RWPE1 (cell line): ENCODE results near the gene POP7.

Experiments
- CTCF ChIA-PET: fragments of 350-600 bp; sonication (Branson Sonifier 250); formaldehyde crosslinking; extraction: SDS; loops from one replicate; lab custom pipeline; 2021; lab: Yijun Ruan, JAX
- POLR2A ChIA-PET: fragments of 400-600 bp; formaldehyde crosslinking; extraction: SDS; loops from one replicate; lab custom pipeline; 2020; ENCODE audit warnings: antibody characterized with exemption; ENCODE audit not compliant: low non-redundant PET; lab: Yijun Ruan, JAX
- DNase-seq: peaks from one replicate; pipeline ENCODE4 v3.0.0; 2012; ENCODE audit warnings: low spot score
- H3K27ac ChIP-seq: fragments of 450-650 bp; 2 replicates; pipeline ENCODE4 v1.5.1; 2017
- CTCF ChIP-seq: fragments of 450-650 bp; conservative IDR thresholded peaks from 2 replicates; pipeline ENCODE4 v1.5.1; 2017; ENCODE audit warnings: low read depth, mild to moderate bottlenecking

POP7 gene

GRCh38 chr7:100686201-100686821 lies 19.6 kb upstream of the POP7 start:
- TF ChIP-seq CTCF, result no peak
- ChIA-PET CTCF (interaction anchor here (1.1 kb wide), 1 partner anchor 47 kb away, joined by 5 read pairs; no protein-coding TSS in a partner anchor), POLR2A (no interaction called here)
- DNase-seq, result no peak
- H3K27ac ChIP-seq, result peak overlapping the region; percentile 92

GRCh38 chr7:100686822-100687211 lies 19.1 kb upstream of the POP7 start:
- CTCF ChIA-PET, result no interaction called here
- no peak for DNase-seq
- no peak for TF ChIP-seq CTCF

GRCh38 chr7:100687261-100687660 lies 18.7 kb upstream of the POP7 start:
- no peak for DNase-seq
- POLR2A ChIA-PET, result interaction anchor here (0.6 kb wide), 1 partner anchor 7 kb away, joined by 3 read pairs; no protein-coding TSS in a partner anchor
- no peak for TF ChIP-seq CTCF
- H3K27ac ChIP-seq, result peak overlapping the region; percentile 85
- CTCF ChIA-PET, result interaction anchor here (1.0 kb wide), 1 partner anchor 12 kb away, joined by 3 read pairs; no protein-coding TSS in a partner anchor

More at GRCh38 chr7:100686822-100687211, 19.1 kb upstream of the POP7 start:
- H3K27ac ChIP-seq, result peak overlapping the region; percentile 85; the same call in 1 of the 2 replicates
- POLR2A ChIA-PET, result no interaction called here

- CTCF ChIA-PET, result interaction anchor here (1.0 kb wide), 1 partner anchor 13 kb away, joined by 3 read pairs; no protein-coding TSS in a partner anchor
- POLR2A ChIA-PET, result interaction anchor here (0.6 kb wide), 1 partner anchor 8 kb away, joined by 3 read pairs; no protein-coding TSS in a partner anchor
- DNase-seq, result no peak
- H3K27ac ChIP-seq, result peak overlapping the region; percentile 85
- TF ChIP-seq CTCF, result no peak
Observed at GRCh38 chr7:100687751-100688300, 18.1 kb upstream of the POP7 start.

GRCh38 chr7:100688326-100688860 lies 17.5 kb upstream of the POP7 start:
- ChIA-PET CTCF (interaction anchor here (1.0 kb wide), 1 partner anchor 14 kb away, joined by 3 read pairs; no protein-coding TSS in a partner anchor), POLR2A (no interaction called here)
- H3K27ac ChIP-seq, result peak overlapping the region; percentile 85
- no peak for DNase-seq
- no peak for TF ChIP-seq CTCF
